HCT116 (cell line): ENCODE data around the gene DIP2B. TPM values are rescaled to one million over a fixed set of nuclear protein-coding genes. Genes with fewer than 3 reads are reported as not detected.

Source experiments
- ATAC-seq: fragments of 200-7000 bp; cut with Tn5 transposase; 2 replicates; pipeline ENCODE4 v1.9.1; 2020; ENCODE audit warnings: mild to moderate bottlenecking, moderate library complexity
- BruUV-seq: library from RNA; stranded (reverse); fragments of 400-500 nt; replicated peaks from 2 replicates; lab custom pipeline; 2021; lab: Mats Ljungman, UMichigan
- CTCF ChIA-PET: fragments of 300-600 bp; sonication (Branson Sonifier 250); formaldehyde crosslinking; loops from one replicate; lab custom pipeline; 2021; ENCODE audit warnings: antibody characterized with exemption; lab: Charles Lee
- POLR2A ChIA-PET: fragments of 300-600, 350-600 bp; sonication (Branson Sonifier 250); formaldehyde crosslinking; loops from one replicate; lab custom pipeline; 2021; ENCODE audit warnings: antibody characterized with exemption; lab: Charles Lee
- RAD21 ChIA-PET, 2 experiments: fragments of 300-600 bp; sonication (Branson Sonifier 250); formaldehyde crosslinking; loops; one replicate each; lab custom pipeline; 2023; ENCODE audit warnings: low total read pairs in 2 of 2; ENCODE audit not compliant: uncharacterized antibody in 2 of 2, unreplicated experiment in 2 of 2, low non-redundant PET in 1 of 2; lab: Charles Lee
- DNase-seq: peaks from one replicate; pipeline ENCODE4 v3.0.0-alpha.2; 2010; ENCODE audit warnings: low read depth, low spot score
- H2AFZ ChIP-seq: fragments of 200-600 bp; shearing (Covaris generic), sonication (generic); 2 replicates; pipeline ENCODE4 v1.6.1; 2017; ENCODE audit warnings: low read depth, mixed run types, mixed read lengths, antibody characterized with exemption, low read length; ENCODE audit not compliant: poor library complexity, severe bottlenecking
- H3K27ac ChIP-seq: 2 replicates; pipeline ENCODE4 v1.5.1; 2012; ENCODE audit warnings: low read depth, low read length
- H3K27me3 ChIP-seq: fragments of 200-600 bp; sonication (generic); 2 replicates; pipeline ENCODE4 v1.6.1; 2016; ENCODE audit warnings: mixed run types, low read length, mixed read lengths; ENCODE audit not compliant: insufficient read depth
- H3K36me3 ChIP-seq, 2 experiments: fragments of 200-500 bp in 1 of 2; fragments of 200-600 bp in 1 of 2; sonication (Bioruptor generic) in 1 of 2; sonication (generic) in 1 of 2; 2 replicates each; pipeline versions ENCODE4 v1.5.1 to v1.6.1; 2014 to 2016; ENCODE audit warnings: low read length in 2 of 2, inconsistent platforms in 1 of 2, mixed read lengths in 1 of 2, mixed run types in 1 of 2; ENCODE audit not compliant: insufficient read depth in 2 of 2, control insufficient read depth in 1 of 2
- H3K4me1 ChIP-seq, 2 experiments: fragments of 200-600 bp in 1 of 2; sonication (generic) in 1 of 2; 2 replicates each; pipeline versions ENCODE4 v1.5.1 to v1.6.1; 2012 to 2017; ENCODE audit warnings: low read length in 2 of 2, inconsistent platforms in 1 of 2, mild to moderate bottlenecking in 1 of 2, mixed read lengths in 1 of 2, mixed run types in 1 of 2, moderate library complexity in 1 of 2; ENCODE audit not compliant: insufficient read depth in 2 of 2, control insufficient read depth in 1 of 2
- H3K4me2 ChIP-seq: fragments of 200-600 bp; sonication (generic); 2 replicates; pipeline ENCODE4 v1.6.1; 2017; ENCODE audit warnings: mixed run types, low read length, mixed read lengths
- H3K4me3 ChIP-seq, 2 experiments: fragments of 200-600 bp in 1 of 2; sonication (generic) in 1 of 2; replicated peaks in 1 of 2; 2 replicates each; pipeline ENCODE4 v1.5.1; 2011 to 2016; ENCODE audit warnings: low read length in 2 of 2, control low read depth in 1 of 2, low read depth in 1 of 2, mild to moderate bottlenecking in 1 of 2, mixed read lengths in 1 of 2, mixed run types in 1 of 2
- H3K79me2 ChIP-seq: fragments of 200-600 bp; sonication (generic); 2 replicates; pipeline ENCODE4 v1.6.1; 2017; ENCODE audit warnings: mild to moderate bottlenecking, mixed run types, low read length, moderate library complexity, mixed read lengths; ENCODE audit not compliant: insufficient read depth
- H3K9ac ChIP-seq: fragments of 200-600 bp; sonication (generic); 2 replicates; pipeline ENCODE4 v1.6.1; 2016; ENCODE audit warnings: low read length, mixed read lengths
- H3K9me2 ChIP-seq: fragments of 200-600 bp; sonication (generic), shearing (Covaris generic); 2 replicates; pipeline ENCODE4 v1.6.1; 2017; ENCODE audit warnings: mixed run types, mild to moderate bottlenecking, moderate library complexity; ENCODE audit not compliant: insufficient read depth
- H3K9me3 ChIP-seq, 2 experiments: fragments of 200-500 bp in 1 of 2; fragments of 200-600 bp in 1 of 2; sonication (Bioruptor generic) in 1 of 2; sonication (generic) in 1 of 2; 2 replicates each; pipeline ENCODE4 v1.6.1; 2014 to 2017; ENCODE audit warnings: low read length in 2 of 2, mixed read lengths in 2 of 2, inconsistent platforms in 1 of 2, low read depth in 1 of 2, mild to moderate bottlenecking in 1 of 2, mixed run types in 1 of 2, moderate library complexity in 1 of 2; ENCODE audit not compliant: control insufficient read depth in 1 of 2, insufficient read depth in 1 of 2
- H4K20me1 ChIP-seq: fragments of 200-600 bp; sonication (generic), shearing (Covaris generic); 2 replicates; pipeline ENCODE4 v1.6.1; 2017; ENCODE audit warnings: mixed run types, mild to moderate bottlenecking, moderate library complexity; ENCODE audit not compliant: insufficient read depth
- CBX3 ChIP-seq: IDR thresholded peaks from 2 replicates; pipeline ENCODE4 v1.6.1; 2012; ENCODE audit warnings: low read depth
- CEBPB ChIP-seq: IDR thresholded peaks from 2 replicates; pipeline ENCODE4 v1.6.1; 2012; ENCODE audit warnings: low read depth
- CTCF ChIP-seq, 3 experiments: fragments of 200-600 bp in 1 of 3; sonication (generic) in 1 of 3; IDR thresholded peaks in 2 of 3; conservative IDR thresholded peaks in 1 of 3; 2 replicates each; pipeline ENCODE4 v1.5.1; 2012 to 2017; ENCODE audit warnings: low read depth in 2 of 3, low read length in 2 of 3, antibody characterized with exemption in 1 of 3, borderline replicate concordance in 1 of 3, control low read depth in 1 of 3, mild to moderate bottlenecking in 1 of 3, mixed read lengths in 1 of 3, mixed run types in 1 of 3, moderate library complexity in 1 of 3; ENCODE audit not compliant: insufficient read depth in 1 of 3
- EGR1 ChIP-seq: IDR thresholded peaks from 2 replicates; pipeline ENCODE4 v1.6.1; 2012; ENCODE audit warnings: low read depth
- ELF1 ChIP-seq: IDR thresholded peaks from 2 replicates; pipeline ENCODE4 v1.6.1; 2012; ENCODE audit warnings: low read depth, borderline replicate concordance
- EZH2 ChIP-seq: fragments of 200-600 bp; sonication (generic); IDR thresholded peaks from 2 replicates; pipeline ENCODE4 v1.6.1; 2017; ENCODE audit warnings: antibody characterized with exemption, mixed run types
- EZH2phosphoT487 ChIP-seq: fragments of 200-600 bp; IDR thresholded peaks from 2 replicates; pipeline ENCODE4 v1.6.1; 2018; ENCODE audit warnings: antibody characterized with exemption, borderline replicate concordance
- JUND ChIP-seq: IDR thresholded peaks from 2 replicates; pipeline ENCODE4 v1.6.1; 2012
- POLR2A ChIP-seq: IDR thresholded peaks from 2 replicates; pipeline ENCODE4 v1.7.0; 2011; ENCODE audit warnings: borderline replicate concordance; ENCODE audit not compliant: insufficient read depth, insufficient read length; ENCODE audit errors: extremely low read depth
- POLR2AphosphoS5 ChIP-seq: IDR thresholded peaks from 2 replicates; pipeline ENCODE4 v1.6.1; 2011; ENCODE audit warnings: mild to moderate bottlenecking, low read depth, low read length, moderate library complexity
- RAD21 ChIP-seq: IDR thresholded peaks from 2 replicates; pipeline ENCODE4 v1.6.1; 2012; ENCODE audit warnings: low read depth, mild to moderate bottlenecking
- SIN3A ChIP-seq: IDR thresholded peaks from 2 replicates; pipeline ENCODE4 v1.6.1; 2012; ENCODE audit warnings: low read depth
- SP1 ChIP-seq: IDR thresholded peaks from 2 replicates; pipeline ENCODE4 v1.6.1; 2012; ENCODE audit warnings: low read depth
- SRF ChIP-seq: IDR thresholded peaks from 2 replicates; pipeline ENCODE4 v1.6.1; 2012; ENCODE audit warnings: low read depth
- TCF7L2 ChIP-seq: IDR thresholded peaks from 2 replicates; pipeline ENCODE4 v1.7.0; 2011; ENCODE audit warnings: borderline replicate concordance, inconsistent platforms; ENCODE audit not compliant: insufficient read depth, insufficient read length; ENCODE audit errors: extremely low read depth
- YY1 ChIP-seq: IDR thresholded peaks from 2 replicates; pipeline ENCODE4 v1.6.1; 2011; ENCODE audit warnings: low read length, low read depth, moderate library complexity, mild to moderate bottlenecking; ENCODE audit not compliant: insufficient replicate concordance; ENCODE audit errors: extremely low read depth
- ZBTB33 ChIP-seq: IDR thresholded peaks from 2 replicates; pipeline ENCODE4 v1.6.1; 2011; ENCODE audit warnings: mild to moderate bottlenecking, low read length, moderate library complexity; ENCODE audit not compliant: insufficient replicate concordance; ENCODE audit errors: extremely low read depth
- ZFX ChIP-seq: fragments of 450-650 bp; IDR thresholded peaks from 2 replicates; pipeline ENCODE4 v1.6.1; 2017
- ZNF274 ChIP-seq: fragments of 200-500 bp; sonication (Bioruptor generic); IDR thresholded peaks from 2 replicates; pipeline ENCODE4 v1.6.1; 2014; ENCODE audit warnings: mild to moderate bottlenecking, low read depth, low read length, inconsistent platforms
- intact Hi-C: fragments of 100-400 bp; cut with micrococcal nuclease; formaldehyde crosslinking; loops from 2 replicates; pipeline ENCODE4 v1.10.0; 2022
- total RNA-seq: library from RNA; stranded (reverse); gene quantifications from one replicate; pipeline ENCODE4 v1.2.1, GENCODE V29; 2021; ENCODE audit not compliant: unreplicated experiment

DIP2B gene
- total RNA-seq, 1 experiment from 2014 or later = 32.3 TPM

- TF ChIP-seq ZFX (no peak), TCF7L2 (no peak), EZH2phosphoT487 (no peak), RAD21 (no peak), CEBPB (no peak), POLR2AphosphoS5 (no peak), CTCF (IDR thresholded peaks at IDR 0.05 in 2 of 3, conservative IDR thresholded peaks at IDR 0.05 in 1 of 3; ENCODE audit: borderline replicate concordance in 1 of 3, insufficient read depth in 1 of 3, low read depth in 2 of 3, low read length in 2 of 3) (no peak), YY1 (no peak), POLR2A (no peak), JUND (no peak), SRF (no peak)
Observed at GRCh38 chr12:50589650-50590435, 85.1 kb downstream of the DIP2B start (continued).

GRCh38 chr12:50590869-50591268 lies 86.1 kb downstream of the DIP2B start:
- intact Hi-C loops = no loop called here
- H3K27ac ChIP-seq = no peak overlapping the region
- no peaks in the 10 kb centered on the region for H3K9me2 ChIP-seq
- H3K36me3 ChIP-seq = no peaks in the 10 kb centered on the region
- H2AFZ ChIP-seq = no peak overlapping the region
- peaks cover 42% of the 10 kb centered on the region for H3K79me2 ChIP-seq
- peaks cover 2 to 21% of the 10 kb centered on the region in 2 experiments; a peak in 1 of 4 replicates for H3K4me1 ChIP-seq
- no peak overlapping the region for H3K4me2 ChIP-seq
- no peak overlapping the region for H3K9ac ChIP-seq
- H3K4me3 ChIP-seq = no peak overlapping the region
- DNase-seq (no peak), ATAC-seq (no peak)
- H3K27me3 ChIP-seq = no peaks in the 10 kb centered on the region
- CTCF ChIA-PET = no interaction called here
- no peaks in the 10 kb centered on the region for H4K20me1 ChIP-seq
- no peaks in the 10 kb centered on the region for H3K9me3 ChIP-seq
- no TSS peak for BruUV-seq
- RAD21 ChIA-PET = no interaction called here
- POLR2A ChIA-PET = interaction anchor here (0.7 kb wide), 1 partner anchor 1459 kb away, joined by 3 read pairs; no protein-coding TSS in a partner anchor
- TF ChIP-seq POLR2AphosphoS5 (no peak), POLR2A (no peak), EZH2phosphoT487 (no peak), SIN3A (no peak), ZNF274 (no peak), SP1 (no peak), YY1 (no peak), ELF1 (no peak), EGR1 (no peak), CBX3 (no peak), ZBTB33 (no peak), TCF7L2 (no peak), RAD21 (no peak), EZH2 (no peak)
